NOMO-1 treated with dmso at 0.1 percent for 144 hours (cell line): ENCODE results near the gene SOX6.
"Not testable (repeated sequence)": the region's sequence is repeated elsewhere in the genome, so short reads cannot be mapped to it uniquely, and the experiment has no call there.

Experiments
- DNase-seq: peaks from one replicate; lab custom pipeline; 2025; ENCODE audit not compliant: unreplicated experiment; lab: John Stamatoyannopoulos, UW

Gene SOX6

DNA sequence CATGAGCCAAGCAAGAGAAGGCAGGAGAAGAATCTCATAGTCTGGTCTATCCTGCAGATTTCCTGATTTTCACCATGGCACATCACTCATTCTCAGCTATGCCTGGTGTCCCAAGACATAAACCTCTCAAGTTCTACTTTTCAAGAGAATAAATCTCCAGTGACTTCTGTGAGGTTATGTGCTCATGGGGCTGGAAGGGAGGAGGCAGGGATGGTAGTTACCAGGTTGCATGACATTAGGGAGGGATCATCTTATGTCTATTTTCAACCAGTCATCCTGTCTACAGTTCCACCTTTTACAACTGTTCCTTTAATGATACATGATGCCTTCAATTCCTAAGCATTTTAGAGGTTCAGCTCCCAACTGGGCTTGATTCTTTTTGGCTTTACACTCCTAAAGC, 297.7 kb downstream of the SOX6 start:
- no peak for DNase-seq

DNA sequence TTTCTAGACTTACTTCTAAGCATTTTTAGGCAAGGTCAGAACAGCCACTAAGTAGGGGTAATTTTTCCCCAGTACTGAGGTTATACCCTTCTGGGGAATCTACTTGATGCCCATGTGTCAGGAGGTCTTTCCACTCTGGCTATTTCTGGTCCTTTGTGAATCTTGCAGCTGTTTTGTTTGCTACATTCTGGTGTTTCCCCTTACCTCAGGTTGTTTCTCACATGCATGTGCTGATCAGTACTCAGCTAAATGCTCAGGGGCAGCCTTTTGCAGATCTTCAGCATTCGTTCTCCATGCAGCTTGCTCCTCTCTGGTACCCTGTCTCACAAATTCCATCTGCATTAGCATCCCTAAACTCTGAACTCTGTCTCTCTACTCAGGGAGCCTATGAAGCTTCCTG, 303.6 kb downstream of the SOX6 start:
- no peak for DNase-seq

DNA sequence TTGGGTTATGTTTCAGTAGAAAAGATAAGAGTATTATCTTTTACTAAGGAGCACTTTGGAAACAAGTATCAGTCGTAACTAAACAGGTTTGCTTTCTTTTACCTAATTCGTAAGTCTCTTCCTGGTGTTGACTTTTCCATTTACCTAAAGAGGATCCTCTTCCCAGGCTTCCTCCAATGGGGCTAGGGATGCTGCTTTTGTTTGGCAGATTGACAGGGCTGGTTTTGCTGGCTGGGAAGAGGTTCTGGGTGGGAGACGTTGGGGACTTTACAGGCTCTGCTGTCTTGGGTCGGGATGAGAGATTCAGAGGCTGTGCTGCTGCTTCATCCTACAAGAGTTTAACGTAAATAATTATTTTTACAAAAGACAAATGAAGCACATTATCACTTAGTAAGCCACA, 306.7 kb downstream of the SOX6 start:
- DNase-seq = no peak

DNA sequence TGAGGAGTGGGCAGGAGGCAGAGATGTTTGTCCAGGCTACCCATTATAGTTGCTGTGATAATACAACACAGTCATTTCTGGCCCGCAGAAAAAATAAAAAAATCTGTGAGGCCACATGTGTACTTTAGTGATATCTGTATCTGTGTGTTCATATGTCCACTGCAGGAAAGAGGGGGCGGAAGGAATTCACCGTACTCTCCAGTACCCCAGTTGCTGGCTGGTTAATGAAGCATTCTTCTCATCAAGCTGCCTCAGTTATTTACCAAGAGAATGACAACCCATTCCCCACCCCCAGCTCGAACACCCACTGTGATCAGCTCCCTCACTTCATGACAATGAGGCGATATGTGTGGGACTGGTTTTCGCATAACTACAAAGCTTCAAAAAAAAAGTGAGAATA, 309.3 kb downstream of the SOX6 start:
- DNase-seq = no peak

DNA sequence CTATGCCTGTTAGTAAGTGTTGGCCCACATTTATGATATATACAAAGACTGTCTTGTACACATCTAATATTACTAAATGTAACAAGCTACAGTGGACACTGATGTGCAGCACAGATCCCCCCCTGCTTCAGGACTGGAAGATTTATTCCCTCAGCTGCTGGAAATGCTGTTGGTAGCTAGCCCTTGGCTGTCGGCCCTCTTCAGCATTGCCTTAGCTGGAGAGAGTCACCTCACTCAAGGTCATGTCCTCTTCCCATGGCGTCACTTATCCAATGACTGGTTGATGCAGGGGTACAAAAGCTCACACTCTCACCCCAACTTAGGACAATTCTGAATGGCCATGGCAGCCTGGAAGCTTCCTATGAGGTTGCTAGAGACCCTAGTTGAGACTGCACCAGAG, 312.7 kb downstream of the SOX6 start:
- DNase-seq = no peak

DNA sequence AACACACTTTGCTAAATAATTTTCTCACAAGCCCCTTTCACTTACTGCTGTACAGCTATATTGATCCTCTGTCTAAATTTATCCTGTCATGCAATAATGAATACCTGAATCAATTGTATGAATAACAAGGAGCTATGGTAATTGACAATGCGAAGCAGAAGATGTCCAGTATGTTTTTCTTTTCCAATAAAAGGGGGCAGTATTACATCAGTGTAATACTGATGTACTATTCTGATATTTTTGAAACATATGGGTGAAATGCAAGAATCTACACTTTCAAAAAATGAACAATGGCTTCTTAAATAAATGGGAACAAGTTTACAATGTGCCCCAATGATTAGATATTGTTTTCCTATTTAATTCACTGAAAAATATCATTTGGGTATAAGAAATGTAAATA, 315.1 kb downstream of the SOX6 start:
- DNase-seq = no peak

DNA sequence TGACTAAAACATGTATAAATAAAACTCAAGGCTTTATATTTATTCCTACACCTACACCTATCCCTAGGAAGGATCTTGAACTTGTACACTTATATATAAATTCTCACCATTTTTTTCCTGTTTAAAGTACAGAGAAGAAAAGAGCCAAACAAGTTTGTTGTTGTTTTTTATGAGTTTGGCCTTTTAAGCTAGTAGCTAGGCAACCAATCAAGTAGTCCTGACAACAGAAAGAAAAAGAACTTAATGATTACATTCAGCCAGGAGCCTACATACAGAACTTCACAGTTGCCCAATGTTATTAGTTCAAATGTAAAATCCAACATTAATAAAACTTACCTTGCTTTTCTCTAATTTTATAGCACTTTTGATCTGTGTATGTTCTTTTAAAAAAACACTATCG, 316.2 kb downstream of the SOX6 start:
- DNase-seq = no peak

DNA sequence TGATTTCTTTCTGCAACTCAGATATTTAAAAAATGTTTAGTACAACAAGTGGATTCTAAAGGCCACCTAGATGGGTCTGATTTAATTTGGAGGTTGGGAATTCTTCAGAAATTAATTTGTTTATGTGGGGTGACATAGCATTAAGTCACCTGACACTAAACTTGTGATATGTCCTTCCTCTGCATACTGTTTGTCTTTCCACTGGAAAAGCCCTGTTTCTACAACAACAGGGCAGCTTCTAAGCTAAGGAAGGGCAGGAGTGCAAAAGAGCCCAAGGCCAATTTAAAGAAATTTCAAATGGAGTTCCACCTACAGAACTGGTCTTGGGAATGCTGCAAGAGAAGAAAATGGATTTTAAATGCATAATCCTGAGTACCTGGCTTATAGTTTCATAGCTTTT, 319.2 kb downstream of the SOX6 start:
- DNase-seq = no peak

DNA sequence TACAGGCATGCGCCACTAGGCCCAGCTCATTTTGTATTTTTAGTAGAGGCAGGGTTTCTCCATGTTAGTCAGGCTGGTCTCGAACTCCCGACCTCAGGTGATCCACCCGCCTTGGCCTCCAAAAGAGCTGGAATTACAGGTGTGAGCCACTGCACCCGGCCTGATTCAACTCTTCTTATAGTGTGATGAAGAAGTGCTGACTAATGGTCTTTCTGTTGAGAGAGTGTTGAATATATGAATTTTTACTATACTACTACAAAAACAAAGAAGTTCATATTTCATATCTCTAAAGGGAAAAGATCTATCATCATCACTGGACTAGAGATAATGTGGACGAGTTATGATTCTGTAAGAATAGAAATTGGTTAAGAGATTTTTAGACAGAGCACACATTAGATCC, 320.1 kb downstream of the SOX6 start:
- no peak for DNase-seq

DNA sequence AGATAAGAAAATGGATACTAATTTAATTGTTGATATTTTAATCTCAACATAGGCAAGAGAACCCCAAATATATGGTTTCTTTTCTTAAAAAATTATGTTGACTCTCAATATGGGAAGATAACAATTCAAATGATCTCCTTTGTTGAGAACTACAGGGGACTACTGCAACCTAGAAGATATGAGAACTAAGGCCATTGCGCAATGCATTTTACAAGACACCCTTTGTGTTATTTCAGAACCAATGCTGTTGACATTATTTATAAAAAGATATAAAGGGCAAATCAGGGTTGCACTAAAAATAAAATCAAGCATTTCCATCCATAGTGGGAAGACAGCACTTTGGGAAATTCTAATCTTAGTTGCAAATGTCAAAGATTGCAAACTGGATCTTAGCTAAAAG, 322.3 kb downstream of the SOX6 start:
- no peak for DNase-seq

DNA sequence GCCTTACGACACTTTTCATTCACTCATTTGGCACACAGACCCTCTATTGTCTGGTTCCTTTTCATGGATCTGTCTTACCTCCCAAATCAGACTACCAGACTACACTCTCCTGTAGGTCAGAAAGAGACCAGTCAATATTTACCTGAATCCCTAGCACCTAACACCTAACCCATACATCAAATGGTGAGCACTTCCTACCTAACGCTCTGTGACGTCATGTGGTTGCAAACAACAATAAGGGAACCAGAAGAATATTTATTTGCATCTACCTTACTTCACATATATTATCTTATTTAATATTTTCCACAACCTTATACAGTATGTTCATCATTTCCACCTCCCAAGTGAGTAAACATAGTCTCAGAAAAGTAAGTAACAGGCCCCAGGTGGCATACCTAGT, 323.4 kb downstream of the SOX6 start:
- no peak for DNase-seq

DNA sequence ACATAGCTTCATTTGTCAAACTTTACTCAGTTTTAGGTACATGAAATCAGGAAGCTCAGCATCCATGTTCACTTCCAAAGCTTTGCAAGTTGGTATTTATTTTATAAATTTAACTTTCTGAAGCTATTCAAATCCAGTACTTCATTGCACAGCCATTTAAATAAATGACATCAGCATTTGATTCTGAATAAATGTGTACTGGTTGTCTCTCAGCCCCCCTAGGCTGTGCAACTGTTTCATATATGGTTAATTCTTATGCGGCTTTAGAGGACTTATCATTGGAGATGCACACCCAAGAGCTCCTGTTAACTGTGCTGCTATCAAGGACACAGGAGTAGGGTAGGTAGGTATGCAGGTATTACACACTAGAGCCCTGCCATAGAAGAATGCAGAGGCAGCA, 325.1 kb downstream of the SOX6 start:
- DNase-seq = no peak

DNA sequence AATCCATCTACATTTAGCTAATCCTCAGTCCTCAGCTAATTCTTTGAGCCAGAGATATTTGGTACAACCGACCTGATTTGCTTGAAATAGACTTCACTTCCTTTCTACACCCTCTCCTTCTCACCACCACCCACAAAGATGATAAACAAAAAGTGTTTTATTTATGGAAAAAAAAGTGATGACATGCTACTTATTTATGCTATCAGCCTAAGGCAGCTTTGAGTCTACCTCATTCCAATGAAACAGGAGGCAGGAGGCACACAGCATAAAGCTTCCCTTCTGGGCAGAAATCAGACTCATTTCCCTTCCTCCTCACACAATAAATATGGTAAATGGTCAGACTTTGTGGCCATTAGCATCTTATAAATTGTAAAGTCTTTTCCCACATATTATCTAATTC, 325.7 kb downstream of the SOX6 start:
- DNase-seq = no peak

DNA sequence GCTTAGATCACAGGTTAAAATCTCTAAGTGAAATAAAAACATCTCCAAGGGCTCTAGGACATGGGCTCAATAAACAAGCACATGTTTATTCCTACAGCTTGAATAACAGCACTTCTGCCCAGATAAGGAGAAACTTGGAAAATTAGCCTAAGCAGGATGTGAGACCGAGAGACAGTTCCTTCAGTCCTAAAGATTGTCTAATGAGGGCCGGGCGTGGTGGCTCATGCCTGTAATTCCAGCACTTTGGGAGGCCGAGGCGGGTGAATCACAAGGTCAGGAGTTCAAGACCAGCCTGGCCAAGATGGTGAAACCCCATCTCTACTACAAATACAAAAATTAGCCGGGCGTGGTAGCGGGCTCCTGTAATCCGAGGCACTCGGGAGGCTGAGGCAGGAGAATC, 327.2 kb downstream of the SOX6 start:
- not testable (repeated sequence) for DNase-seq

DNA sequence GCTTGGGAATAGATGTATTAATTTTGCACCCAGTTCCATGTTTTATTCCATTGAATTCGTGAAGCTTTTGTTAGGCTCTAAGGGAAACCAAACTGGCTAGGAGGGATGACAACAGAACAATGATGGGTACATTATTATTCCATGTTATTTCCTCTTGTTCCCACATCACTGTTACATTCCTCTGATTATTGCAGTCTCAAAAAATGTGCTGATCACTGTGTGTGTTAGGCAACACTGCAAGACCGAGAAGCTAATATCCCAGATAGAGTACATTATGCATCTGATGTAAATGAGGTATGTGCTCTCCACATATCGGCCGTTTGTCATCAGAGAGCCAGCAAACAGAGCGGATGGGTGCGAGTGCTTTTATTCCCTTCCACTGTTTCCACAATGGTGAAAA, 327.9 kb downstream of the SOX6 start:
- no peak for DNase-seq

DNA sequence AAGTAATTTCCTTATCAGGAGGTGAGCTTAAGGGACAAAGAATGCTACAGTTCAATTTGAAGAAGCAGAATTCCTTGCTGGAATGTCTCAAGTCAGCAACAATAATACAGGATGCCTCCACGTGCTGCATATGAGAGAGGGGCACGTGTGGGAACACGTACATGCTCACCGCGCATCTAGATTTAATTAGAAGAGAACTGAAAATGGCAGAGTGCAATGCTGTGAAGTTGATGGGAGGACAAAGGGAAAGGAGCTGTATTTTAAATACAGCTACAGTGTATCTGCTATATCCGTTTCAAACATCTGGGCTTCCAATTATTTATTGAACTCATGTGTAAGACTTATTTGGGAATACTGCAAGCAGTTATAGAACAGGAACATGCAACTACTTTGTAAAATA, 328.7 kb downstream of the SOX6 start:
- no peak for DNase-seq

DNA sequence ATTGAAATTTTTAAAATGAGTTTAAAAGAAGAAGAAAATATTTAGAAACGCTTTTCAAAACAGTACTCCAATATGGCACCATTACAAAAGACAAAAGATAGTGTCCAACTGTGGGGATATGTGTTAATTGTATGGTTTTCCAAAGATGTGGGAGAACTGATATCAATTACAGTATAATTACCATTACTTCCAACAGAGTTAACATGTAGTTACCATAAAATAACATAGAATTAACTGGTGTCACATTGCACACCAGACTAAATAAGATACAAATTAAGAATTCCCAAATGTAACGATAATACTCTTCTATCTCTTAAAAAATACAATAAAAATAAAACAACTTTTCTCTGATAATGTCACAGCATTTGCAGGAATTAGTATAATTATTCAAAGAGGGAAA, 329.5 kb downstream of the SOX6 start:
- no peak for DNase-seq

DNA sequence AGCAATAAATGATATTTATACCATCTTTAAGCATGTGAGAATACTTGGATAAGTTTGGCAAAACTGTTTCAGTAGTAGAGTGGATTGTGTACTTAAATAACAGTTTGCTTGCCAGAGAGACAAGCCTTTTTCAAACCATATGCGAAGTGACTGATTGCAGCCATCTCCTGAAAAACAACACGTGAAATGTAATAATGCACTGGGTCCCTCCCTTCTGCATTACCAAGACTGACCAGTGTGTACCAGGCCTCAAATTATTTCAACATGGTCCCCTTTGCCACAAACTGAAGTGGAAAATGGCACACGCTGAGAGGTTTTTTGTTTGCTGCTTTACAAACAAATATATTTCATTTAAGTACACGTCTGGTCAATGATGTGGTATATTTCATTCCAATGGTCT, 337.4 kb downstream of the SOX6 start:
- no peak for DNase-seq

DNA sequence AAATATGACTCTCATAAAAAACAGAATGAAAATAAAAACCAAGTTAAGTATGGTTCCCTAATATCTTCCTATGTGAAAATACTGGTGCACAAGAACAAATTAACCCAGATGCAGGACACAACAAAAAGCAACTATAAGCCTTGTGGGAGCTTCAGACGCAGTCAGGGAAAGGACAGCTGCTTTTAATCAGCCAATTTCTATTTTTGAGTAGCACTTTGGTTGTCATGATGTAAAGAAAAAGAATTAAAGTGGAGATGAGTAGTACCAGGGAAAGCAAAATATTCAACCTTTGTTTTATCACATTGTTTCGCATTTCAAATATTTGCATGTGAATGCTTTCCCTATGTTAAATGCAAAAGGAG, 339.9 kb downstream of the SOX6 start:
- DNase-seq = no peak

DNA sequence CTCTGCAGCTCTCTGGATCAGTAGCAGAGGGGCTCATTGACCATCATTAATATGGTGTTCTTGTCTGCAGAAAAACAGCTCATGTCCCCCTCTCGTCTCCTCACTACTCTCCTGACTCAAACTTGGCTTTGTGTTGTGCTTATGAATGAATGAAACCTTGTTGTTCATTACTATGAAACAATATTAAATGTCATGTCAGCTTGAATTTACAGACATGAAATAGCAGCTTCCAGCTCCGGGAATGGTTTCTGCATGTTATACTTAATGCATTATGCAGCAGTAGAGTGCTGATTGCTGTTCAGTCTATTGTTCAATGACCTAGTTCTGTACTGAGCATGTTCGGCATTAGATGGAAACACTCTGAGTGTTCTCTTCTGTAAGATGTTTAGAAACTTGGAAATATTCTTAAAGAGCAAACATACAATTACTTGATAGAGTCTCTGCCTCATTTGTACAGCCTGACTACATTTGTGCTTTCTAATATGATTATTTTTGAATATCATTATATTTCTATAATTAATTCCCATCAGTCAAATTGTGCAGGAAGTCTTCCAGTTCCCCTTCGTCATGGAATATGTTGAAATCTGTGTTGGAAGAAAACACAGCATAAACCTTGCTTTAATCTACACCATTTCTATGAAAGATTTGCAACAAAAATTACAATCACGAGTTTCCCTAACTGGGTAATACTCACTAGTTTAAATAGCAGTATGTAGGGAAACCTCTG, 340.4 kb downstream of the SOX6 start:
- DNase-seq = no peak

DNA sequence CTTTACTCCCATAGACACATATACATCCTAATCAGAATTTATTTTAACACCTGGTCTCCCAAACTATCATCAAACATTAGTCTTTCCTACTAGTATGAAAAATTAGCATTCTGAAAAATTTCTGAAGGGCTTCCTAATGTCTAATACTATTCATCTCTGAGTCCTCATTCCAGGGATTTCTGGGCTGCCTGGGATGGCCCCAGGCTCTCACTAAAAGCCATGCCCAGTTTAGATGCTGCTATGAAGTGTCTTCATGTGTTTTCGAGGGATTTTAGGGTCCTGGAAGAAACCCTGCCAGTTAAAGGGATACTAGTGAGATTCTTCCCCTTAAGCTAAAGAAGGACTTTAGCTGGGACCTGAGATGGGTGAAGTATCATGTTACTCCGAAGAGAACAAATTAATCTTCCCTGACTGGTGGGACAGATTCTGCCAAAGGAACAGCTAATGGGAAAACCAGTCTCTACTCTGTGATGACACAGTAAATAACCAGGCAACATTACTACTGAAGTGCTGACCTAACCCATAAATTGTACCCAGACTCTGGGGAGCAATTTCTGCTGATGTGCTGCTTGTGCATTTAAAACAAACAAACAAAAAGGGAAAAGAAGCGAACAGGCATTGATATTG, 342.6 kb downstream of the SOX6 start:
- DNase-seq = no peak

DNA sequence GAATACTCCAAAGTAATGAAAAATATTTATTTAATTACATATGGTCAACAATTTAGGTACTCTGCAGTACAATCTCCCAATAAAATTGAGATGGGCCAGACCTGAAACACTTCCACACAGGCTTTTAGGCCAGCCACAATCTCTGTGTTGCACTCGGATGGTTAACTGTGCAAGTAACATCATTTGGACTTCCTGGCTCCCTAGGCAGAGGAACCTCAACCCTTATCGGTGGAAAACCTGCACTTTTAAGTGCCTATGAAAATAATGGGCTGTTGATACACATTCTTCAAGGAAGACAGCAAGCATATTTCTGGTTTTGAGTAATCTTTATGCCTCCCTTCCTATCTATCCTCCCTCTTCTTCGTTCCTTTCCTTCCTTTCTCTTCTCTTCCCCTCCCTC, 343.1 kb downstream of the SOX6 start:
- DNase-seq = no peak

DNA sequence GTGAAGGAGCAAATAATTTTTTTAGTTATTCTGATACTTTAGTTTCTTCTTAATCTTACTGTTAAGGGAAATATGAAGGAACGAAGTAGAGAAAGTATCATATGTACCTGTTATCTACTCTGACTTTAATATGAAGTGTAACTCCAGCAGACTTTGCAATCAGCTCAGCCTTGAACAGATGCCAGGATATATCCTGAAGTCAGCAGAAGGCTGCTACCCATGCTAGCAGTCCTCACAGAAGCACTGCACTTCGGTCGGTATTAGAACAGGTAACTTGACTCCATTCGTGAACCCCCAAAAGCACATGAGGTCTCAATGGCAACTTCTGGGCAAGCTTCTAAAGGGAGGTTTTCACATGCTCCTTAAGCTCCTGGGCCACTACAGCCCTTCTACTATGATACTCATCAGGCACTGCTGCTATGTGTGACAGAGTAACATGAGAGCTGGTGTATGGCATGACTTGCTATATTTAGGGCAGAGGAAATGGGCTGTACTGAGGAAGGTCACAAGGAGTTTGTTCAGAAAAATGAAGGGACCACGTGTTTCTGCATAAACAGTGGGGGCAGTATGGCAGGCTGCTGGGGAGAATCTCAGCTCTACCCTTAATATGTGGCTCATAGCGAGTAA, 344.1 kb downstream of the SOX6 start:
- no peak for DNase-seq
